Adrenal gland (tissue), 5 donors: ENCODE results near the gene RAB40A.

Source experiments
- POLR2A ChIP-seq, 2 donors: fragments of 450-650 bp; IDR thresholded peaks; one replicate each; pipeline ENCODE4 v1.6.1; 2017; ENCODE audit warnings: antibody characterized with exemption in 2 of 2, mild to moderate bottlenecking in 2 of 2, moderate library complexity in 1 of 2
- TF ChIP-seq, protein P1 (sequence below), 6 experiments: fragments of 450-650 bp in 4 of 6; fragments of 200-600 bp in 2 of 6; sonication (generic) in 1 of 6; IDR thresholded peaks; 1 replicate in 5 of 6; 2 replicates in 1 of 6; pipeline versions ENCODE4 v1.5.1 to v1.8.0; 2016 to 2021; ENCODE audit warnings: antibody characterized with exemption in 6 of 6, mild to moderate bottlenecking in 2 of 6, moderate library complexity in 1 of 6
- donor health status: DM: no; HTN: no; CAD: no.

DNA sequence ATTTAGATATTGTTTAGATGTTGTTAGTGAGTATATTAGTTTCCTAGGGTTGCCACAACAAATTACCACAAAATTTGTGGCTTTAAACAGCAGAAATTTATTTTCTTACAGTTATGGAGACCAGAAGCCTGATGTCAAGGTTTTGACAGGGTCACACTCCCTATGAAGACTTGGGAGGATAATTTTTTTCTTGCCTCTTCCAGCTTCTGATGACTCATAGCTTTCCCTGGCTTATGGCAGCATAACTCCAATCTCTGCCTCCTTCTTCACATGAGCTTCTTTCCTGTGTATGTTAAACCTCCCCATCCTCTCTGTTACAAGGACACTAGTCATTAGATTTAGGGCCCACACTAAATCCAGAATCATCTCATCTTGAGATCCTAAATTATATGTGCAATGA is 20.9 kb upstream of the RAB40A start:
- TF ChIP-seq, protein P1, sequence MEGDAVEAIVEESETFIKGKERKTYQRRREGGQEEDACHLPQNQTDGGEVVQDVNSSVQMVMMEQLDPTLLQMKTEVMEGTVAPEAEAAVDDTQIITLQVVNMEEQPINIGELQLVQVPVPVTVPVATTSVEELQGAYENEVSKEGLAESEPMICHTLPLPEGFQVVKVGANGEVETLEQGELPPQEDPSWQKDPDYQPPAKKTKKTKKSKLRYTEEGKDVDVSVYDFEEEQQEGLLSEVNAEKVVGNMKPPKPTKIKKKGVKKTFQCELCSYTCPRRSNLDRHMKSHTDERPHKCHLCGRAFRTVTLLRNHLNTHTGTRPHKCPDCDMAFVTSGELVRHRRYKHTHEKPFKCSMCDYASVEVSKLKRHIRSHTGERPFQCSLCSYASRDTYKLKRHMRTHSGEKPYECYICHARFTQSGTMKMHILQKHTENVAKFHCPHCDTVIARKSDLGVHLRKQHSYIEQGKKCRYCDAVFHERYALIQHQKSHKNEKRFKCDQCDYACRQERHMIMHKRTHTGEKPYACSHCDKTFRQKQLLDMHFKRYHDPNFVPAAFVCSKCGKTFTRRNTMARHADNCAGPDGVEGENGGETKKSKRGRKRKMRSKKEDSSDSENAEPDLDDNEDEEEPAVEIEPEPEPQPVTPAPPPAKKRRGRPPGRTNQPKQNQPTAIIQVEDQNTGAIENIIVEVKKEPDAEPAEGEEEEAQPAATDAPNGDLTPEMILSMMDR (IDR thresholded peaks at IDR 0.05) = no peak
- TF ChIP-seq POLR2A (IDR thresholded peaks at IDR 0.05) = no peak
